Upper lobe of left lung (tissue), 4 donors: Measurements from ENCODE around the gene COMMD10.

Experiments used
- EP300 ChIP-seq, 4 donors: sonication (generic); formaldehyde crosslinking; IDR thresholded peaks; one replicate each; pipeline ENCODE4 v1.5.1; 2017; ENCODE audit warnings: antibody characterized with exemption in 4 of 4, control low read depth in 2 of 4
- POLR2A ChIP-seq, 4 donors: fragments of 450-650 bp; IDR thresholded peaks; one replicate each; pipeline ENCODE4 v1.5.1; 2016 to 2017; ENCODE audit warnings: antibody characterized with exemption in 4 of 4, mild to moderate bottlenecking in 2 of 4
- POLR2AphosphoS5 ChIP-seq, 2 donors: sonication (generic); formaldehyde crosslinking; IDR thresholded peaks; one replicate each; pipeline ENCODE4 v1.5.1; 2017; ENCODE audit warnings: antibody characterized with exemption in 2 of 2
- TF ChIP-seq, protein P1 (sequence below), 6 experiments: fragments of 450-650 bp in 4 of 6; fragments of 200-600 bp in 2 of 6; sonication (generic) in 2 of 6; IDR thresholded peaks; one replicate each; pipeline ENCODE4 v1.5.1; 2016 to 2019; ENCODE audit warnings: antibody characterized with exemption in 6 of 6

- TF ChIP-seq POLR2A (IDR thresholded peaks at IDR 0.05): no peak
- TF ChIP-seq, protein P1, sequence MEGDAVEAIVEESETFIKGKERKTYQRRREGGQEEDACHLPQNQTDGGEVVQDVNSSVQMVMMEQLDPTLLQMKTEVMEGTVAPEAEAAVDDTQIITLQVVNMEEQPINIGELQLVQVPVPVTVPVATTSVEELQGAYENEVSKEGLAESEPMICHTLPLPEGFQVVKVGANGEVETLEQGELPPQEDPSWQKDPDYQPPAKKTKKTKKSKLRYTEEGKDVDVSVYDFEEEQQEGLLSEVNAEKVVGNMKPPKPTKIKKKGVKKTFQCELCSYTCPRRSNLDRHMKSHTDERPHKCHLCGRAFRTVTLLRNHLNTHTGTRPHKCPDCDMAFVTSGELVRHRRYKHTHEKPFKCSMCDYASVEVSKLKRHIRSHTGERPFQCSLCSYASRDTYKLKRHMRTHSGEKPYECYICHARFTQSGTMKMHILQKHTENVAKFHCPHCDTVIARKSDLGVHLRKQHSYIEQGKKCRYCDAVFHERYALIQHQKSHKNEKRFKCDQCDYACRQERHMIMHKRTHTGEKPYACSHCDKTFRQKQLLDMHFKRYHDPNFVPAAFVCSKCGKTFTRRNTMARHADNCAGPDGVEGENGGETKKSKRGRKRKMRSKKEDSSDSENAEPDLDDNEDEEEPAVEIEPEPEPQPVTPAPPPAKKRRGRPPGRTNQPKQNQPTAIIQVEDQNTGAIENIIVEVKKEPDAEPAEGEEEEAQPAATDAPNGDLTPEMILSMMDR (IDR thresholded peaks at IDR 0.05): no peak
- no peak for TF ChIP-seq POLR2AphosphoS5 (IDR thresholded peaks at IDR 0.05)
- TF ChIP-seq EP300 (IDR thresholded peaks at IDR 0.05): no peak
Measured at GRCh38 chr5:116058346-116058936, 26.4 kb upstream of the COMMD10 start.
